Muscle layer of colon (tissue), 2 donors: Measurements from ENCODE around the gene TRPM4.

Experiments
- H3K27ac ChIP-seq: one replicate; pipeline ENCODE4 v1.7.0; 2013; ENCODE audit warnings: low read depth, mild to moderate bottlenecking, low read length, moderate library complexity
- H3K27me3 ChIP-seq, 2 donors: one replicate each; pipeline ENCODE4 v1.7.0; 2013; ENCODE audit warnings: low read length in 2 of 2, mild to moderate bottlenecking in 2 of 2; ENCODE audit not compliant: insufficient read depth in 2 of 2, control insufficient read depth in 1 of 2
- H3K36me3 ChIP-seq: one replicate; pipeline ENCODE4 v1.7.0; 2013; ENCODE audit warnings: mild to moderate bottlenecking, low read length; ENCODE audit not compliant: insufficient read depth
- H3K4me1 ChIP-seq: one replicate; pipeline ENCODE4 v1.7.0; 2013; ENCODE audit warnings: mild to moderate bottlenecking, low read length; ENCODE audit not compliant: insufficient read depth
- H3K4me3 ChIP-seq, 2 donors: one replicate each; pipeline ENCODE4 v1.7.0; 2013; ENCODE audit warnings: low read length in 2 of 2, low read depth in 1 of 2, mild to moderate bottlenecking in 1 of 2, moderate library complexity in 1 of 2
- H3K9ac ChIP-seq: one replicate; pipeline ENCODE4 v1.7.0; 2013; ENCODE audit warnings: low read length
- H3K9me3 ChIP-seq: one replicate; pipeline ENCODE4 v1.7.0; 2013; ENCODE audit warnings: mild to moderate bottlenecking, low read length
- donor health status: abdominal sarcoma.
- donor health status: Adenocarcinoma of cecum.

TRPM4 gene

DNA sequence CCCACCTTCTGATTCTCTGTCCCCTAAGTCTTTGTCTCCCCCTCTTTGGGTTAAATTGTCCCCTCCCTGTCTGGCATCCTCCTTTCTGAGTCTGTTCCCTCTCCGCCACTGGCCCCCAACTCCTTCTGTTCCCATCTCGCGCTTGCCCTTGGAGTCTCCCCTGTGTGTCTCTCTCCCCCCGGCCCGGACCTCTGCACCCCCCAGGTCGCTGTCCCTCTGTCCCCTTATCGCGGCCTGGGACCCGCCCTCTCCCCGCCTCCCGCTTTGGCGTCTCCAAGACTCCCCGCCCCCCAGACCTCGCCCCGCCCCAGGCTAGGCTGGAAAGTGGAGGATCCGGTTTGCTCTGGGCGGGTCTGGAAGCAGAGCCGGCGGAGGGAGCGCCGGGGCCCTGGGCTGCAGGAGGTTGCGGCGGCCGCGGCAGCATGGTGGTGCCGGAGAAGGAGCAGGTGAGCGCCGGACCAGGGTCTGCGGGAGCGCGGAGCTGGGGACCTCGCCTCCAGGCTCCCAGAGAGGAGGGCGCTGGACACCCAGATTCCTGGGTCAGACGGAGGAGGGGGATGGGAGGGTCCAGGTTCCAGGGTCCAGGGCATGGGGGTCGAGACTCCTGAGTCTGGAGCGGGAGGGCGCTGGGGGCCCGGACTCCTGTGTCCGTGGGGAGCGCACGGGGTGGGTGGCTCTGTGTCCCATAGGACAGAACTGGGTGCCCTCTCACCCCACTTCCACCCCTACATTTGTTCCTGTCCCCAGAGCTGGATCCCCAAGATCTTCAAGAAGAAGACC lies at the start of gene TRPM4:
Gene TRPM4, plus strand, starts transcription at position 348 of the 780 bp plus-strand sequence. Its CDS starts 75 bp downstream, at position 423.
- Histone ChIP-seq H3K27ac (peak within 1 kb of the TSS; percentile 80), H3K27me3 (no peaks in the 10 kb centered on the region), H3K9me3 (no peaks in the 10 kb centered on the region), H3K9ac (peak within 1 kb of the TSS; percentile 18), H3K4me1 (peaks cover 5% of the 10 kb centered on the region), H3K36me3 (no peaks in the 10 kb centered on the region), H3K4me3 (peak within 1 kb of the TSS; percentile 81 to 84)

DNA sequence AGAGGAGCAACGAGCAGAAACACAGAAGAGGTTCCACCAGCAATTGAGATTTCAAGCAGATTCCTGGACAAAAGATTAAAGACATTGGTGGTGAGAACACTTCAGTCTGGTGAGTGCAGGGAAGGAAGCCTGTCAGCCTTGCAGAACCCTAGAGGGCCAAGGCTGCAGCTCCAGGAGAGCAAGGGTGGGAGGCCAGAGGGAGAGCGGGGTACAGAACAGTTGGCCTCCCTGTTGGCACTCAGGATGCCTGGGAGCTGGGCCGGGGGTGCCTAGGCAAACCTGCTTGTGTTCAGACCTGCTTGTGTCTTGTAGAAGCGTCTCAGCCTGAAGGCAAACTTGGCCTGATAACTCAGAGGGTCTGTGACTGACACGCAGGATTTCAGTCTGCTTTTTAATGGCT lies 48.5 kb upstream of the TRPM4 start:
- Histone ChIP-seq H3K4me1 (peaks cover 4% of the 10 kb centered on the region), H3K36me3 (peaks cover 29% of the 10 kb centered on the region), H3K27ac (no peak overlapping the region), H3K9me3 (no peaks in the 10 kb centered on the region), H3K27me3 (no peaks in the 10 kb centered on the region), H3K9ac (no peak overlapping the region), H3K4me3 (no peak overlapping the region)

DNA sequence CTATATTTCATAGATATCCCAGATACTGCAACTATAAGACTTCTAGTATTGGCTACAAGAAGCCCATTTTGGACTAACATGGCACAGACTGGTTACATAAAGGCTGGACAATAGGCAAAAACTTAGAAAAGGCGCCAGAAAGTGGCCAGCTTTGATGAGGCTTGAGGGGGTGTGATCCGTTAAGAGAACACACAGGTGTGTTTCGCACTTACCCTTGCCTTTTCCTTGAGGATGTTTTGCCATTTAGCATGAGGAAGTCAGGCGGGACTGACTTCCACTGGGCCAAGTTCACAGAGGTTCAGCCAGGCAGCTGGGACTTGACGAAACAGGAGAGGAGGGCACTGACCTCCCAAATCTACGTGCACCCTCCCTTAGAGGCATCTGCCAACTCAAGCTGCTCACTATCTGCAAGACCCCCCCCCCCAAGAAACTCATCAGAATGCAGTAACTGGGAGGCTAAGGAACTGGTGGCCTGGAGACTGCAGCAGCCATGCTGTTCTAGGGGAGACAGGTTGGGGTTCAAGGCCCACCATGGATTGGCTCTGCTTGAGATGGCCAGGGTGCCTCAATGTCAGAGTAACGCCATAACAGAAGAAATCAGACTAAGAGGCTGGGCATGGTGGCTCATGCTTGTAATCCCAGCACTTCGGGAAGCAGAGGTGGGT lies 47.9 kb upstream of the TRPM4 start:
- no peak overlapping the region for H3K4me3 ChIP-seq
- H3K9ac ChIP-seq = no peak overlapping the region
- H3K27me3 ChIP-seq = no peaks in the 10 kb centered on the region
- peaks cover 4% of the 10 kb centered on the region for H3K4me1 ChIP-seq
- no peak overlapping the region for H3K27ac ChIP-seq
- H3K9me3 ChIP-seq = no peaks in the 10 kb centered on the region
- peaks cover 23% of the 10 kb centered on the region for H3K36me3 ChIP-seq

DNA sequence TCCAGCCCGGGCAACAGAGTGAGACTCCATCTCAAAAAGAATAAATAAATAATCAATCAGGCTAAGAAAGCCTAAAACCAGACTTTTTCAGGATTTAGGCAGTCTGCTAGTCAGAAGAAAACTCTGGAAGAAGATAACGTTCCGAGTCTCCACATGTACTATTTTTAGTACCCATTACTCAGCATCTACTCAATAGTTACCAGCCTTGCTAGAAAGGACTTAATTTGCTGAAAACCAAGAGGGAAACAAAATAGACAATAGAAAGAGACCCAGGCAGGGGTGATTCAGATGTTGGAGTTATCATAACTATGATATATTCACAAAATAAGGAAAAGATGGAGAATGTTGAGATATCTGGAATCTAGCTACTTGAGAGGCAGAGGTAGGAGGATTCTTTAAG lies 47.0 kb upstream of the TRPM4 start:
- Histone ChIP-seq H3K27ac (no peak overlapping the region), H3K4me1 (peaks cover 4% of the 10 kb centered on the region), H3K36me3 (peaks cover 16% of the 10 kb centered on the region), H3K9ac (no peak overlapping the region), H3K4me3 (no peak overlapping the region), H3K9me3 (no peaks in the 10 kb centered on the region), H3K27me3 (no peaks in the 10 kb centered on the region)

DNA sequence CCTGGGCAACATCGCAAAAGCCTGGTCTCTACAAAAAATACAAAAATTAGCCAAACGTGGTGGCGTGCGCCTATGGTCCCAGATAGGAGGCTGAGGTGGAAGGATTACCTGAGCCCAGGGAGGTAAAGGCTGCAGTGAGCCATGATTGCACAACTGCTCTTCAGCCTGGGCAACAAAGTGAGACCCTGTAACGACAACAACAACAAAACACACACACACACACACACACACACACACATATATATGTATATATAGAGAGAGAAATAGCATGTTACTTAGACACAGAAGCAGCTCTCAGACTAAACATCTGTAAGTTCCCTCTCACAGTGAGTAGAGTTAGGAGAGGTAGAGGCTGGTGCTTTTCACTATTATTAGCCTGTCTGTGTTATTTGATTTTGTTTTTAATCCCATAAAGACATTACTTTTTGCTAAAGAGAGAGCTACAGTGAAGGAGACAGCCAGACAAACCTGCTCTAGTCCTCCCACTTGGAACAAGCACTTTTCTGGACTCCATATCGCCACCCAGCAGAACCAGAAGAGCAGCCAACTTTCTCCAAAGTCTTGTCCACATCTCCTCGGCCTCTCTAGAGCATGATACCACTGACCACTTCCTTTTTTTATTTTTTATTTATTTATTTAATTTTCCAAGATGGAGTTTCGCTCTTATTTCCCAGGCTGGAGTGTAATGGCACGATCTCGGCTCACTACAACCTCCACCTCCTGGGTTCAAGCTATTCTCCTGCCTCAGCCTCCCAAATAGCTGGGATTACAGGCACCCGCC lies 46.2 kb upstream of the TRPM4 start:
- Histone ChIP-seq H3K27ac (no peak overlapping the region), H3K9ac (no peak overlapping the region), H3K9me3 (no peaks in the 10 kb centered on the region), H3K4me1 (peaks cover 4% of the 10 kb centered on the region), H3K4me3 (no peak overlapping the region), H3K27me3 (no peaks in the 10 kb centered on the region), H3K36me3 (peaks cover 7% of the 10 kb centered on the region)

DNA sequence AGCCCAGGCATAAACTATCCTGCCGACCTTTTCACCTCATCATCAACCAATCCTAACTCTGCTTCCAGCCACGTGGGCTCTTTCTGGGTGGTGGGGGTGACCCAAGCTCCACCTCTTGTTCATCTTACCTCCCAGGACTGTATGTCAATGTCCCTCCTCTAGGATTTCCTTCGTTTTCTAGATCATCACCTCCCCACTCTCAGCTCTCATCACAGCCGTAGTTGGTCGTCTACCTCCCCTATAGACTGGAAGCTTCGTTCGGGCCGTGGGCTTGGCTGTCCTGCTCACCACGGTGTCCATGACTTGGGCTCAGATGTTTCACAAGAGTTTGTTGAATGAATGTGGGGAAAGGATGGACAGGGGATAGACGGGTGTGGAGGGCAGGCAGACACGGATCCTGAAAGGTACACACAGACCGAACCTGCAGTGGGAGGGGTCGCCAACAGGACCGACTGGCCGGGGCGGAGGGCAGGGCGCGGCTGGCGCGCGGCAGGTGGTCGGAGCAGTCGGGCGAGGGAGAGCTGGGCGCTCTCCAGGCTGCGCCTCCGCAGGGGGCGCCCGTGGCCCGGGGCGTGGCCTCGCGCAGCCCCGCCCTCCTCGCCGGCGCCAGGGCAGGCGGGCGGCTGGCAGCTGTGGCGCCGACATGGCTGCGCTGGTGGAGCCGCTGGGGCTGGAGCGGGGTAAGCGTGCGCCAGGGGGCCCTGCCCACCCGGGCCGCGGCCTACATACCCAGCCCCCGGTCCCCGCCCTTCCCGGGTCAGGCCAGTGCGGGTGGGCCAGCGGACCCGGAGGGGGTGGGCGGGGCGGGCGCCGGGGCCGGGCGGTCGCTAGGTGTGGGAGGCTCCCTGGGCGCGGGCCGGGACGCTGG lies 43.6 kb upstream of the TRPM4 start, which contains the start of gene LIN7B:
Gene LIN7B, plus strand, starts transcription at position 609 of the 868 bp plus-strand sequence. Its CDS starts 35 bp downstream, at position 644.
- H3K36me3 ChIP-seq = no peaks in the 10 kb centered on the region
- peak within 1 kb of the TSS; percentile 91 for H3K27ac ChIP-seq
- no peaks in the 10 kb centered on the region for H3K9me3 ChIP-seq
- H3K4me1 ChIP-seq = peaks cover 11% of the 10 kb centered on the region
- H3K9ac ChIP-seq = no peak within 1 kb of the TSS
- H3K27me3 ChIP-seq = no peaks in the 10 kb centered on the region
- H3K4me3 ChIP-seq = peak within 1 kb of the TSS; percentile 36 to 87

DNA sequence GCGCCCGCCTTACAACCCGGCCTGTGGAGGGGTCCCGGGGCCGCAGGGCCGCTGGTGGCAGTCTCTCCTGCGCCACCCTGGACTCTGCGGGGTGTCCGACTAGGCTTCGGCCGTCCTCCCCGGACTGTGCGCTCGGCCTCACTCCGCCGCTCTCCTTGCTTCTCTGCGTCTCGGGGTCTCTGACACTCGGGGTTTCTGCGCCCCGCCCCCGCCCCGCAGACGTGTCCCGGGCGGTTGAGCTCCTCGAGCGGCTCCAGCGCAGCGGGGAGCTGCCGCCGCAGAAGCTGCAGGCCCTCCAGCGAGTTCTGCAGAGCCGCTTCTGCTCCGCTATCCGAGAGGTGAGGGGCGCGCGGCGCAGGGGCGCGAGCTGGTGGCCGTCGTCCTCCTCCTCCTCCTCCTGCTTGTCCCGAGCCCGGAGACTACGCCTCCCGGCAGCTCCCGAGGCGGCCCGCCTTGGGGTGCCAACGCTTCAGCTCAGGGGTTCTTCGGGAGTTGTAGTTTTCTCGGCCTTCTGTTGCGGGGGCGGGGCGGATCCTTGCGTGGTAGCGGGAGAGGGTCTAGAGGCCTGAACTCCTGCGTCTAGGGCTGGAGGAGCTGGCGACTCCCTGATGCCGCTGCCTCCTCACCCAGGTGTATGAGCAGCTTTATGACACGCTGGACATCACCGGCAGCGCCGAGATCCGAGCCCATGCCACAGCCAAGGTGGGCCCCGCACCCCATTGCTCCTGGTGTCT lies 42.8 kb upstream of the TRPM4 start:
- Histone ChIP-seq H3K4me3 (peak overlapping the region; percentile 36 to 87), H3K36me3 (no peaks in the 10 kb centered on the region), H3K27ac (peak overlapping the region; percentile 91), H3K9me3 (no peaks in the 10 kb centered on the region), H3K9ac (no peak overlapping the region), H3K4me1 (peaks cover 11% of the 10 kb centered on the region), H3K27me3 (no peaks in the 10 kb centered on the region)

DNA sequence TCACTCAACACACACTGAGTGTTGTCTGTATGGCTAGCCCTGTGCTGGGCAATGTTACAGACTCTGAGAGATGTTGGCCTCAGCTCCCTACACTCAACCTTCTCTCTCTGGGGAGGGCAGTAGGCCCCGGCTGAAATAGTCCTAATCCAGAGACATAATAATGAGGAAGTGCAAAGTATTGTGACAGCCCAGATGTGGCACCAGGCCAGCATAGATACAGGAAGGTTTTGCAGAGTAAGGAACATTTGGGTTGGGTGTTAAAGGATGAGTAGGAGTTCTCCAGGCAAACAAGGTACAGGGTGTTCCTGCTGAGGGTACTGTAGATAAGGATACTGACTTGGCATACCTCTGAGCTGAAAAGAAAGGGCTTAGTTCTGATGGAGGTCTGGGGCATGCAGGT lies 41.0 kb upstream of the TRPM4 start:
- peaks cover 0 to 7% of the 10 kb centered on the region in 2 donors for H3K27me3 ChIP-seq
- H3K9ac ChIP-seq = no peak overlapping the region
- H3K36me3 ChIP-seq = no peaks in the 10 kb centered on the region
- no peak overlapping the region for H3K4me3 ChIP-seq
- H3K9me3 ChIP-seq = no peaks in the 10 kb centered on the region
- H3K27ac ChIP-seq = no peak overlapping the region
- peaks cover 11% of the 10 kb centered on the region for H3K4me1 ChIP-seq

DNA sequence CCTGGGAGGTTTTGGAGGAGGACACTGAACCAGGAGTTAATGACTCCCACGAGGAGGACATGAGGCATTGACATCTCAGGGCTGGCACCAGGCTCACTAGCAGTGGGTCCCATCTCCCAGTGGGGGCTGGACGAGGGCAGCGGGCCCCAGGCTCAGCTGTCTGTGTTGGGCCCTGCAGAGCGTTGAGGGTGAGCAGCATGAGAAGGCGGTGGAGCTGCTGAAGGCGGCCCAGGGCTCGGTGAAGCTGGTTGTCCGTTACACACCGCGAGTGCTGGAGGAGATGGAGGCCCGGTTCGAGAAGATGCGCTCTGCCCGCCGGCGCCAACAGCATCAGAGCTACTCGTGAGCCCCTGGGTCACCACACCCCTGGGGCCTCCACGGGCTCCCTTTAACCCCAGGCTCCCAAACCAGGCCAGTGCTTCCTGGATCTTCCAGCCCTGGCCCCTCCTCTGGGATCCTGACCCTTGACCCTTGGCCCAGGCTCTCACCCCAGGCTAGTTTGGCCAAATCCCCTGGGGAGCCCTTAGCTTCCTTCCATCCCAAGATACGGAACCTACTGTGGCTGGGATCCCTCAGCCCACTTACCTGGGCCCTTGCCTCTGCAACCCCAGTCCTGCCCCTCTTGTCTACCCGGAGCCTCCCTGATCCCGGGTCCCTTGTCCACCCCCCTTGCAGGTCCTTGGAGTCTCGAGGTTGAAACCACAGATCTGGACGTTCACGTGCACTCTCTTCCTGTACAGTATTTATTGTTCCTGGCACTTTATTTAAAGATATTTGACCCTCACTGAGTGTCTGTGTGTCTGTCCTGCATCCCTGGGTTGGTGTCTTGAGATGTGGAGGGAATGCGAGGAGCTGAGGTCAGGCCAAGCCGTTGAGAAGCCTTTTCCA lies 39.7 kb upstream of the TRPM4 start:
- peaks cover 0 to 7% of the 10 kb centered on the region in 2 donors for H3K27me3 ChIP-seq

More for the DNA sequence above, 39.7 kb upstream of the TRPM4 start:
- peak overlapping the region; percentile 49 for H3K9ac ChIP-seq
- peak overlapping the region; percentile 58 to 83 for H3K4me3 ChIP-seq
- no peaks in the 10 kb centered on the region for H3K36me3 ChIP-seq
- H3K27ac ChIP-seq = peak overlapping the region; percentile 76
- H3K9me3 ChIP-seq = no peaks in the 10 kb centered on the region
- H3K4me1 ChIP-seq = peaks cover 11% of the 10 kb centered on the region
